H9 (cell line): Measurements from ENCODE around the gene PARP3. TPM values are rescaled to one million over a fixed set of nuclear protein-coding genes. Genes with fewer than 3 reads are reported as not detected.
"Not testable (repeated sequence)": the region's sequence is repeated elsewhere in the genome, so short reads cannot be mapped to it uniquely, and the experiment has no call there.

ENCODE experiments used
- DNase-seq: peaks from one replicate; pipeline ENCODE4 v3.0.0-alpha.2; 2017
- H2AFZ ChIP-seq: one replicate; pipeline ENCODE4 v1.6.1; 2013; ENCODE audit warnings: mild to moderate bottlenecking, low read length, control low read depth, moderate library complexity
- H2AK5ac ChIP-seq: 2 replicates; pipeline ENCODE4 v1.6.1; 2013; ENCODE audit warnings: low read length, control low read depth, mixed read lengths; ENCODE audit not compliant: insufficient read length
- H2BK120ac ChIP-seq: one replicate; pipeline ENCODE4 v1.6.1; 2013; ENCODE audit warnings: low read depth, mild to moderate bottlenecking, low read length, control low read depth, inconsistent platforms; ENCODE audit not compliant: poor library complexity, severe bottlenecking
- H2BK12ac ChIP-seq: 2 replicates; pipeline ENCODE4 v1.6.1; 2013; ENCODE audit warnings: low read length, control low read depth, mixed read lengths, low read depth; ENCODE audit not compliant: insufficient read length
- H2BK15ac ChIP-seq: 2 replicates; pipeline ENCODE4 v1.6.1; 2013; ENCODE audit warnings: low read depth, low read length, control low read depth
- H2BK20ac ChIP-seq: one replicate; pipeline ENCODE4 v1.6.1; 2013; ENCODE audit warnings: low read depth, mild to moderate bottlenecking, low read length, control low read depth, inconsistent platforms; ENCODE audit not compliant: poor library complexity, severe bottlenecking
- H2BK5ac ChIP-seq: 2 replicates; pipeline ENCODE4 v1.6.1; 2013; ENCODE audit warnings: low read length, control low read depth, mixed read lengths; ENCODE audit not compliant: insufficient read length
- H3K14ac ChIP-seq: 2 replicates; pipeline ENCODE4 v1.6.1; 2013; ENCODE audit warnings: low read length, control low read depth; ENCODE audit not compliant: insufficient read depth
- H3K18ac ChIP-seq: 2 replicates; pipeline ENCODE4 v1.6.1; 2013; ENCODE audit warnings: low read depth, mild to moderate bottlenecking, mixed read lengths, low read length, control low read depth; ENCODE audit not compliant: insufficient read length
- H3K23ac ChIP-seq: 2 replicates; pipeline ENCODE4 v1.6.1; 2013; ENCODE audit warnings: low read length, control low read depth, mixed read lengths, low read depth; ENCODE audit not compliant: insufficient read length
- H3K23me2 ChIP-seq: 2 replicates; pipeline ENCODE4 v1.6.1; 2013; ENCODE audit warnings: low read depth, mild to moderate bottlenecking, mixed read lengths, low read length, control low read depth; ENCODE audit not compliant: insufficient read length, poor library complexity, severe bottlenecking
- H3K27ac ChIP-seq: 2 replicates; pipeline ENCODE4 v1.5.1; 2013; ENCODE audit warnings: low read length, control low read depth, mixed read lengths, low read depth; ENCODE audit not compliant: insufficient read length
- H3K27me3 ChIP-seq: 2 replicates; pipeline ENCODE4 v1.6.1; 2013; ENCODE audit warnings: low read length, control low read depth, inconsistent platforms; ENCODE audit not compliant: insufficient read depth
- H3K4ac ChIP-seq: 2 replicates; pipeline ENCODE4 v1.6.1; 2013; ENCODE audit warnings: low read depth, mild to moderate bottlenecking, control low read depth, inconsistent platforms, low read length, moderate library complexity
- H3K4me1 ChIP-seq: 2 replicates; pipeline ENCODE4 v1.6.1; 2013; ENCODE audit warnings: low read length, control low read depth, inconsistent platforms; ENCODE audit not compliant: insufficient read depth
- H3K4me2 ChIP-seq: 2 replicates; pipeline ENCODE4 v1.6.1; 2013; ENCODE audit warnings: low read length, control low read depth, mixed read lengths; ENCODE audit not compliant: insufficient read length, insufficient read depth
- H3K56ac ChIP-seq: 2 replicates; pipeline ENCODE4 v1.6.1; 2013; ENCODE audit warnings: low read depth, mild to moderate bottlenecking, mixed read lengths, low read length, control low read depth; ENCODE audit not compliant: insufficient read length
- H3K79me1 ChIP-seq: 2 replicates; pipeline ENCODE4 v1.6.1; 2013; ENCODE audit warnings: low read depth, mild to moderate bottlenecking, moderate library complexity, low read length, control low read depth, inconsistent platforms; ENCODE audit not compliant: insufficient read depth, poor library complexity, severe bottlenecking
- H3K79me2 ChIP-seq: 2 replicates; pipeline ENCODE4 v1.6.1; 2013; ENCODE audit warnings: low read length, control low read depth, inconsistent platforms; ENCODE audit not compliant: insufficient read depth
- H3K9ac ChIP-seq: 2 replicates; pipeline ENCODE4 v1.6.1; 2013; ENCODE audit warnings: low read length, control low read depth, mixed read lengths; ENCODE audit not compliant: insufficient read length; ENCODE audit errors: extremely low read depth
- H3K9me3 ChIP-seq: one replicate; pipeline ENCODE4 v1.6.1; 2013; ENCODE audit warnings: low read depth, low read length, inconsistent platforms; ENCODE audit not compliant: control insufficient read depth
- H3T11ph ChIP-seq: one replicate; pipeline ENCODE4 v1.6.1; 2013; ENCODE audit warnings: mild to moderate bottlenecking, low read length, control low read depth, inconsistent platforms
- H4K20me1 ChIP-seq: one replicate; pipeline ENCODE4 v1.6.1; 2013; ENCODE audit not compliant: control insufficient read depth, insufficient read length, insufficient read depth
- H4K5ac ChIP-seq: 2 replicates; pipeline ENCODE4 v1.6.1; 2013; ENCODE audit warnings: low read depth, mild to moderate bottlenecking, mixed read lengths, low read length, control low read depth; ENCODE audit not compliant: insufficient read length
- H4K8ac ChIP-seq: replicated peaks from 2 replicates; pipeline ENCODE4 v1.6.1; 2013; ENCODE audit warnings: low read length, control low read depth, mixed read lengths, low read depth; ENCODE audit not compliant: insufficient read length
- H4K91ac ChIP-seq: 2 replicates; pipeline ENCODE4 v1.6.1; 2013; ENCODE audit warnings: low read depth, mild to moderate bottlenecking, moderate library complexity, mixed read lengths, low read length, control low read depth; ENCODE audit not compliant: insufficient read length
- H3K27ac Mint-ChIP-seq, 3 experiments: 2 replicates in 2 of 3; 3 replicates in 1 of 3; pipeline ENCODE4 v1.8.0; 2020 to 2021; ENCODE audit warnings: mixed read lengths in 3 of 3, mild to moderate bottlenecking in 1 of 3, moderate library complexity in 1 of 3
- H3K27me3 Mint-ChIP-seq: 2 replicates; pipeline ENCODE4 v1.8.0; 2021; ENCODE audit warnings: low read depth, mild to moderate bottlenecking, moderate library complexity, mixed read lengths
- H3K36me3 Mint-ChIP-seq, 3 experiments: 2 replicates in 2 of 3; 3 replicates in 1 of 3; pipeline ENCODE4 v1.8.0; 2020 to 2021; ENCODE audit warnings: low read depth in 3 of 3, mixed read lengths in 3 of 3; ENCODE audit not compliant: insufficient read depth in 1 of 3
- H3K4me1 Mint-ChIP-seq, 2 experiments: 2 replicates each; pipeline ENCODE4 v1.8.0; 2020; ENCODE audit warnings: mixed read lengths in 2 of 2
- H3K4me3 Mint-ChIP-seq, 2 experiments: 2 replicates in 1 of 2; 3 replicates in 1 of 2; pipeline ENCODE4 v1.8.0; 2020 to 2021; ENCODE audit warnings: mild to moderate bottlenecking in 2 of 2, mixed read lengths in 2 of 2, moderate library complexity in 1 of 2
- H3K9me3 Mint-ChIP-seq, 2 experiments: 2 replicates in 1 of 2; 3 replicates in 1 of 2; pipeline ENCODE4 v1.8.0; 2020; ENCODE audit warnings: mild to moderate bottlenecking in 2 of 2, mixed read lengths in 2 of 2, moderate library complexity in 1 of 2
- CTCF ChIP-seq: fragments of 200-600 bp; sonication (generic); conservative IDR thresholded peaks from 3 replicates; pipeline ENCODE4 v1.8.0; 2021; ENCODE audit warnings: antibody characterized with exemption, mild to moderate bottlenecking
- WGBS: extraction: QIAGEN DNeasy Blood & Tissue Kit; methylation state at CpG from one replicate; pipeline ENCODE4 v1.1.7; 2013; ENCODE audit warnings: missing lambda C conversion rate, low lambda C conversion rate, mixed read lengths; ENCODE audit not compliant: insufficient read length; ENCODE audit errors: extremely low coverage; 5-methylcytosine and 5-hydroxymethylcytosine counted together
- total RNA-seq: library from RNA; stranded (reverse); gene quantifications from 2 replicates; pipeline ENCODE4 v1.2.1, GENCODE V29; 2021

Gene PARP3
- total RNA-seq, 1 experiment from 2014 or later, result 1.3 TPM

- no peak overlapping the region for H3K4me2 ChIP-seq
- Mint-ChIP-seq H3K9me3 (no peaks in the 10 kb centered on the region; a peak in 1 of 5 replicates), H3K4me1 (peaks cover 22 to 33% of the 10 kb centered on the region in 2 experiments), H3K27me3 (peaks cover 1% of the 10 kb centered on the region), H3K4me3 (peak overlapping the region in 1 of 2 experiments; percentile 38; a peak in 2 of 5 replicates), H3K36me3 (peaks cover 40 to 50% (median 46%) of the 10 kb centered on the region in 3 experiments), H3K27ac (peak overlapping the region in 2 of 3 experiments; percentile 44 to 53; a peak in 5 of 7 replicates)
- WGBS, result no CpG with 5 or more reads among the region's 3 CpGs
- H3K4me1 ChIP-seq, result peaks cover 5% of the 10 kb centered on the region
- H3K4ac ChIP-seq, result no peak overlapping the region
- H2BK5ac ChIP-seq, result no peak overlapping the region
- H4K8ac ChIP-seq, result no peak overlapping the region
- H4K91ac ChIP-seq, result no peak overlapping the region
- H4K20me1 ChIP-seq, result no peaks in the 10 kb centered on the region
- H3K23ac ChIP-seq, result no peak overlapping the region
- H2BK20ac ChIP-seq, result no peak overlapping the region
- no peak overlapping the region for H2AK5ac ChIP-seq
- H2BK120ac ChIP-seq, result no peak overlapping the region
- no peak overlapping the region for H2BK12ac ChIP-seq
- no peak overlapping the region for H4K5ac ChIP-seq
- H3K14ac ChIP-seq, result no peak overlapping the region
- H3K23me2 ChIP-seq, result peaks cover 11% of the 10 kb centered on the region
- H3K27ac ChIP-seq, result no peak overlapping the region
- no peaks in the 10 kb centered on the region for H3K27me3 ChIP-seq
- no peak overlapping the region for H2AFZ ChIP-seq
- peaks cover 10% of the 10 kb centered on the region; the same call in 1 of the 2 replicates for H3K79me2 ChIP-seq
- no peak overlapping the region for H3K9ac ChIP-seq
- H3K18ac ChIP-seq, result no peak overlapping the region
- no peaks in the 10 kb centered on the region for H3K9me3 ChIP-seq
- H2BK15ac ChIP-seq, result no peak overlapping the region
- DNase-seq, result no peak
- no peak overlapping the region for H3K56ac ChIP-seq
- no peak for TF ChIP-seq CTCF
- peaks cover 7% of the 10 kb centered on the region for H3K79me1 ChIP-seq
- no peak overlapping the region for H3T11ph ChIP-seq
These were observed 50.0 kb downstream of the PARP3 start for GRCh38 chr3:51992017-51992682.

GRCh38 chr3:51993657-51994056 lies 51.5 kb downstream of the PARP3 start:
- WGBS, result no CpG with 5 or more reads among the region's 13 CpGs
- H3K27me3 Mint-ChIP-seq, H2BK20ac ChIP-seq, H3K9me3 Mint-ChIP-seq, H3K4me2 ChIP-seq, H3K18ac ChIP-seq, H2AFZ ChIP-seq, DNase-seq, H4K20me1 ChIP-seq, H3K79me1 ChIP-seq, H3K27me3 ChIP-seq, H3K23ac ChIP-seq, H3K4me1 ChIP-seq, H2BK120ac ChIP-seq, H4K91ac ChIP-seq, H2BK5ac ChIP-seq, H3K14ac ChIP-seq, H3K9me3 ChIP-seq, H3K9ac ChIP-seq, H2AK5ac ChIP-seq, H2BK12ac ChIP-seq, H3K4ac ChIP-seq, H4K8ac ChIP-seq, H4K5ac ChIP-seq, H3T11ph ChIP-seq, H2BK15ac ChIP-seq, H3K27ac ChIP-seq, H3K56ac ChIP-seq: not testable (repeated sequence)
- peaks cover 10% of the 10 kb centered on the region; the same call in 1 of the 2 replicates for H3K79me2 ChIP-seq
- H3K23me2 ChIP-seq, result peaks cover 11% of the 10 kb centered on the region
- Mint-ChIP-seq H3K36me3 (peaks cover 40 to 47% (median 46%) of the 10 kb centered on the region in 3 experiments), H3K4me3 (peak overlapping the region; percentile 100), H3K4me1 (peaks cover 24 to 38% of the 10 kb centered on the region in 2 experiments), H3K27ac (peak overlapping the region in 2 of 3 experiments; percentile 77 to 92; a peak in 1 of 7 replicates)
